H9 (cell line): ENCODE measurements around the gene NFIX. TPM values are rescaled to one million over a fixed set of nuclear protein-coding genes. Genes with fewer than 3 reads are reported as not detected.

Experiments
- DNase-seq: peaks from one replicate; pipeline ENCODE4 v3.0.0-alpha.2; 2017
- H2AFZ ChIP-seq: one replicate; pipeline ENCODE4 v1.6.1; 2013; ENCODE audit warnings: mild to moderate bottlenecking, low read length, control low read depth, moderate library complexity
- H2AK5ac ChIP-seq: 2 replicates; pipeline ENCODE4 v1.6.1; 2013; ENCODE audit warnings: low read length, control low read depth, mixed read lengths; ENCODE audit not compliant: insufficient read length
- H2BK120ac ChIP-seq: one replicate; pipeline ENCODE4 v1.6.1; 2013; ENCODE audit warnings: low read depth, mild to moderate bottlenecking, low read length, control low read depth, inconsistent platforms; ENCODE audit not compliant: poor library complexity, severe bottlenecking
- H2BK12ac ChIP-seq: 2 replicates; pipeline ENCODE4 v1.6.1; 2013; ENCODE audit warnings: low read length, control low read depth, mixed read lengths, low read depth; ENCODE audit not compliant: insufficient read length
- H2BK15ac ChIP-seq: 2 replicates; pipeline ENCODE4 v1.6.1; 2013; ENCODE audit warnings: low read depth, low read length, control low read depth
- H2BK20ac ChIP-seq: one replicate; pipeline ENCODE4 v1.6.1; 2013; ENCODE audit warnings: low read depth, mild to moderate bottlenecking, low read length, control low read depth, inconsistent platforms; ENCODE audit not compliant: poor library complexity, severe bottlenecking
- H2BK5ac ChIP-seq: 2 replicates; pipeline ENCODE4 v1.6.1; 2013; ENCODE audit warnings: low read length, control low read depth, mixed read lengths; ENCODE audit not compliant: insufficient read length
- H3K14ac ChIP-seq: 2 replicates; pipeline ENCODE4 v1.6.1; 2013; ENCODE audit warnings: low read length, control low read depth; ENCODE audit not compliant: insufficient read depth
- H3K18ac ChIP-seq: 2 replicates; pipeline ENCODE4 v1.6.1; 2013; ENCODE audit warnings: low read depth, mild to moderate bottlenecking, mixed read lengths, low read length, control low read depth; ENCODE audit not compliant: insufficient read length
- H3K23ac ChIP-seq: 2 replicates; pipeline ENCODE4 v1.6.1; 2013; ENCODE audit warnings: low read length, control low read depth, mixed read lengths, low read depth; ENCODE audit not compliant: insufficient read length
- H3K23me2 ChIP-seq: 2 replicates; pipeline ENCODE4 v1.6.1; 2013; ENCODE audit warnings: low read depth, mild to moderate bottlenecking, mixed read lengths, low read length, control low read depth; ENCODE audit not compliant: insufficient read length, poor library complexity, severe bottlenecking
- H3K27ac ChIP-seq: 2 replicates; pipeline ENCODE4 v1.5.1; 2013; ENCODE audit warnings: low read length, control low read depth, mixed read lengths, low read depth; ENCODE audit not compliant: insufficient read length
- H3K27me3 ChIP-seq: 2 replicates; pipeline ENCODE4 v1.6.1; 2013; ENCODE audit warnings: low read length, control low read depth, inconsistent platforms; ENCODE audit not compliant: insufficient read depth
- H3K4ac ChIP-seq: 2 replicates; pipeline ENCODE4 v1.6.1; 2013; ENCODE audit warnings: low read depth, mild to moderate bottlenecking, control low read depth, inconsistent platforms, low read length, moderate library complexity
- H3K4me1 ChIP-seq: 2 replicates; pipeline ENCODE4 v1.6.1; 2013; ENCODE audit warnings: low read length, control low read depth, inconsistent platforms; ENCODE audit not compliant: insufficient read depth
- H3K4me2 ChIP-seq: 2 replicates; pipeline ENCODE4 v1.6.1; 2013; ENCODE audit warnings: low read length, control low read depth, mixed read lengths; ENCODE audit not compliant: insufficient read length, insufficient read depth
- H3K56ac ChIP-seq: 2 replicates; pipeline ENCODE4 v1.6.1; 2013; ENCODE audit warnings: low read depth, mild to moderate bottlenecking, mixed read lengths, low read length, control low read depth; ENCODE audit not compliant: insufficient read length
- H3K79me1 ChIP-seq: 2 replicates; pipeline ENCODE4 v1.6.1; 2013; ENCODE audit warnings: low read depth, mild to moderate bottlenecking, moderate library complexity, low read length, control low read depth, inconsistent platforms; ENCODE audit not compliant: insufficient read depth, poor library complexity, severe bottlenecking
- H3K79me2 ChIP-seq: 2 replicates; pipeline ENCODE4 v1.6.1; 2013; ENCODE audit warnings: low read length, control low read depth, inconsistent platforms; ENCODE audit not compliant: insufficient read depth
- H3K9ac ChIP-seq: 2 replicates; pipeline ENCODE4 v1.6.1; 2013; ENCODE audit warnings: low read length, control low read depth, mixed read lengths; ENCODE audit not compliant: insufficient read length; ENCODE audit errors: extremely low read depth
- H3K9me3 ChIP-seq: one replicate; pipeline ENCODE4 v1.6.1; 2013; ENCODE audit warnings: low read depth, low read length, inconsistent platforms; ENCODE audit not compliant: control insufficient read depth
- H3T11ph ChIP-seq: one replicate; pipeline ENCODE4 v1.6.1; 2013; ENCODE audit warnings: mild to moderate bottlenecking, low read length, control low read depth, inconsistent platforms
- H4K20me1 ChIP-seq: one replicate; pipeline ENCODE4 v1.6.1; 2013; ENCODE audit not compliant: control insufficient read depth, insufficient read length, insufficient read depth
- H4K5ac ChIP-seq: 2 replicates; pipeline ENCODE4 v1.6.1; 2013; ENCODE audit warnings: low read depth, mild to moderate bottlenecking, mixed read lengths, low read length, control low read depth; ENCODE audit not compliant: insufficient read length
- H4K8ac ChIP-seq: replicated peaks from 2 replicates; pipeline ENCODE4 v1.6.1; 2013; ENCODE audit warnings: low read length, control low read depth, mixed read lengths, low read depth; ENCODE audit not compliant: insufficient read length
- H4K91ac ChIP-seq: 2 replicates; pipeline ENCODE4 v1.6.1; 2013; ENCODE audit warnings: low read depth, mild to moderate bottlenecking, moderate library complexity, mixed read lengths, low read length, control low read depth; ENCODE audit not compliant: insufficient read length
- H3K27ac Mint-ChIP-seq, 3 experiments: 2 replicates in 2 of 3; 3 replicates in 1 of 3; pipeline ENCODE4 v1.8.0; 2020 to 2021; ENCODE audit warnings: mixed read lengths in 3 of 3, mild to moderate bottlenecking in 1 of 3, moderate library complexity in 1 of 3
- H3K27me3 Mint-ChIP-seq: 2 replicates; pipeline ENCODE4 v1.8.0; 2021; ENCODE audit warnings: low read depth, mild to moderate bottlenecking, moderate library complexity, mixed read lengths
- H3K36me3 Mint-ChIP-seq, 3 experiments: 2 replicates in 2 of 3; 3 replicates in 1 of 3; pipeline ENCODE4 v1.8.0; 2020 to 2021; ENCODE audit warnings: low read depth in 3 of 3, mixed read lengths in 3 of 3; ENCODE audit not compliant: insufficient read depth in 1 of 3
- H3K4me1 Mint-ChIP-seq, 2 experiments: 2 replicates each; pipeline ENCODE4 v1.8.0; 2020; ENCODE audit warnings: mixed read lengths in 2 of 2
- H3K4me3 Mint-ChIP-seq, 2 experiments: 2 replicates in 1 of 2; 3 replicates in 1 of 2; pipeline ENCODE4 v1.8.0; 2020 to 2021; ENCODE audit warnings: mild to moderate bottlenecking in 2 of 2, mixed read lengths in 2 of 2, moderate library complexity in 1 of 2
- H3K9me3 Mint-ChIP-seq, 2 experiments: 2 replicates in 1 of 2; 3 replicates in 1 of 2; pipeline ENCODE4 v1.8.0; 2020; ENCODE audit warnings: mild to moderate bottlenecking in 2 of 2, mixed read lengths in 2 of 2, moderate library complexity in 1 of 2
- WGBS: extraction: QIAGEN DNeasy Blood & Tissue Kit; methylation state at CpG from one replicate; pipeline ENCODE4 v1.1.7; 2013; ENCODE audit warnings: missing lambda C conversion rate, low lambda C conversion rate, mixed read lengths; ENCODE audit not compliant: insufficient read length; ENCODE audit errors: extremely low coverage; 5-methylcytosine and 5-hydroxymethylcytosine counted together
- total RNA-seq: library from RNA; stranded (reverse); gene quantifications from 2 replicates; pipeline ENCODE4 v1.2.1, GENCODE V29; 2021
- TF ChIP-seq, protein P1 (sequence below): fragments of 200-600 bp; sonication (generic); conservative IDR thresholded peaks from 3 replicates; pipeline ENCODE4 v1.8.0; 2021; ENCODE audit warnings: antibody characterized with exemption, mild to moderate bottlenecking

NFIX gene
- total RNA-seq, 1 experiment from 2014 or later, result 0.31 TPM

DNA sequence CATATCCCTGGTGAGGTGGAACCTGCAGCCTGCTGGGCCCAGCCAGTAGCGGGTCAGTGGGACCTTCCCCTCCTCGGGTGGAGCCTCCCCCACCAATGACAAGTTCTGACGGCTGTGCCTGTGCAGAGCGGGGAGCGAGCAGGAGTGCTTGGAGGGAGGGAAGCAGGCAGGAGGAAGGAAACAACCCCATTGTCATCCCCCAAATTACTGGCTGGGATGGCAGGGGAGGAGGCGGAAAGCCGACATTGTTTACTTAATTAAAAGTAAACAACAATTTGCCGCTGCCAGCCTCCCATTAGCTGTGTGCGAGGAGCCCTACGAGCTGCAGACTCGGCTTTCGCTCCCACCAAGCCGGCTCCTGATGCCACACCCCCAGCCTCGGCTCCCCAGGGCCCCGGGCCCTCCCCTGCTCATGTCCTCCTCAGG is 61.9 kb downstream of the NFIX start:
- peaks cover 68% of the 10 kb centered on the region for H3K27me3 ChIP-seq
- H4K8ac ChIP-seq, result no peak overlapping the region
- no peak overlapping the region for H2AFZ ChIP-seq
- no peak for DNase-seq
- H2BK120ac ChIP-seq, result no peak overlapping the region
- Mint-ChIP-seq H3K9me3 (peaks cover 0 to 10% of the 10 kb centered on the region in 2 experiments; a peak in 1 of 5 replicates), H3K4me3 (no peak overlapping the region; a peak in 1 of 5 replicates), H3K4me1 (peaks cover 35 to 60% of the 10 kb centered on the region in 2 experiments), H3K27me3 (peaks cover 97% of the 10 kb centered on the region), H3K36me3 (no peaks in the 10 kb centered on the region; a peak in 1 of 7 replicates), H3K27ac (no peak overlapping the region)
- H3K9ac ChIP-seq, result no peak overlapping the region
- no peaks in the 10 kb centered on the region for H3K79me2 ChIP-seq
- no peak overlapping the region for H3K27ac ChIP-seq
- no peak overlapping the region for H2BK15ac ChIP-seq
- no peak overlapping the region for H3T11ph ChIP-seq
- H3K4me1 ChIP-seq, result peaks cover 8% of the 10 kb centered on the region; the same call in 1 of the 2 replicates
- no peak overlapping the region for H3K4ac ChIP-seq
- H2BK20ac ChIP-seq, result no peak overlapping the region
- no peak overlapping the region for H2BK12ac ChIP-seq
- H4K91ac ChIP-seq, result no peak overlapping the region
- H3K79me1 ChIP-seq, result no peaks in the 10 kb centered on the region
- no peak overlapping the region for H4K5ac ChIP-seq
- H3K23me2 ChIP-seq, result peaks cover 7% of the 10 kb centered on the region
- H3K18ac ChIP-seq, result no peak overlapping the region
- no peak overlapping the region for H3K23ac ChIP-seq
- H2AK5ac ChIP-seq, result no peak overlapping the region
- H3K4me2 ChIP-seq, result no peak overlapping the region
- H4K20me1 ChIP-seq, result no peaks in the 10 kb centered on the region
- no peaks in the 10 kb centered on the region for H3K9me3 ChIP-seq
- H3K56ac ChIP-seq, result no peak overlapping the region
- WGBS, result no CpG with 5 or more reads among the region's 15 CpGs
- TF ChIP-seq, protein P1, sequence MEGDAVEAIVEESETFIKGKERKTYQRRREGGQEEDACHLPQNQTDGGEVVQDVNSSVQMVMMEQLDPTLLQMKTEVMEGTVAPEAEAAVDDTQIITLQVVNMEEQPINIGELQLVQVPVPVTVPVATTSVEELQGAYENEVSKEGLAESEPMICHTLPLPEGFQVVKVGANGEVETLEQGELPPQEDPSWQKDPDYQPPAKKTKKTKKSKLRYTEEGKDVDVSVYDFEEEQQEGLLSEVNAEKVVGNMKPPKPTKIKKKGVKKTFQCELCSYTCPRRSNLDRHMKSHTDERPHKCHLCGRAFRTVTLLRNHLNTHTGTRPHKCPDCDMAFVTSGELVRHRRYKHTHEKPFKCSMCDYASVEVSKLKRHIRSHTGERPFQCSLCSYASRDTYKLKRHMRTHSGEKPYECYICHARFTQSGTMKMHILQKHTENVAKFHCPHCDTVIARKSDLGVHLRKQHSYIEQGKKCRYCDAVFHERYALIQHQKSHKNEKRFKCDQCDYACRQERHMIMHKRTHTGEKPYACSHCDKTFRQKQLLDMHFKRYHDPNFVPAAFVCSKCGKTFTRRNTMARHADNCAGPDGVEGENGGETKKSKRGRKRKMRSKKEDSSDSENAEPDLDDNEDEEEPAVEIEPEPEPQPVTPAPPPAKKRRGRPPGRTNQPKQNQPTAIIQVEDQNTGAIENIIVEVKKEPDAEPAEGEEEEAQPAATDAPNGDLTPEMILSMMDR, result no peak
- H3K14ac ChIP-seq, result no peak overlapping the region
- H2BK5ac ChIP-seq, result no peak overlapping the region
